GM12878 (cell line): ENCODE measurements around the gene HAGHL. TPM values are rescaled to one million over a fixed set of nuclear protein-coding genes. Genes with fewer than 3 reads are reported as not detected.

Source experiments
- ATAC-seq: fragments of 200-7000 bp; cut with Tn5 transposase; 3 replicates; pipeline ENCODE4 v1.9.1; 2020; ENCODE audit warnings: mild to moderate bottlenecking, moderate library complexity
- BruUV-seq: library from RNA; stranded (reverse); fragments of 400-500 nt; replicated peaks from 2 replicates; lab custom pipeline; 2021; lab: Mats Ljungman, UMichigan
- CTCF ChIA-PET: fragments of 300-600 bp; sonication (Branson Sonifier 250); formaldehyde crosslinking; extraction: SDS; loops from one replicate; lab custom pipeline; 2021; ENCODE audit warnings: inconsistent platforms; lab: Yijun Ruan, JAX
- POLR2A ChIA-PET: fragments of 350-600 bp; formaldehyde crosslinking; extraction: SDS; loops from one replicate; lab custom pipeline; 2021; ENCODE audit warnings: inconsistent platforms; lab: Charles Lee
- RAD21 ChIA-PET: fragments of 300-600 bp; sonication (Branson Sonifier 250); formaldehyde crosslinking; loops from one replicate; lab custom pipeline; 2023; ENCODE audit warnings: antibody characterized with exemption; ENCODE audit not compliant: unreplicated experiment; lab: Charles Lee
- SMC1A ChIA-PET: fragments of 300-600 bp; sonication (Branson Sonifier 250); formaldehyde crosslinking; loops from one replicate; lab custom pipeline; 2023; ENCODE audit not compliant: unreplicated experiment, uncharacterized antibody; lab: Charles Lee
- DNase-seq: peaks from one replicate; pipeline ENCODE4 v3.0.0-alpha.2; 2011; ENCODE audit warnings: low read depth, low spot score
- FAIRE-seq: peaks from 3 replicates; lab custom pipeline; 2011; peaks lifted over from hg19 to GRCh38; lab: Jason Lieb, UNC
- H2AFZ ChIP-seq: 2 replicates; pipeline ENCODE4 v1.6.0; 2011; ENCODE audit warnings: low read depth, low read length, control low read depth; ENCODE audit not compliant: control insufficient read depth
- H3K27ac ChIP-seq: 2 replicates; pipeline ENCODE4 v1.5.1; 2011; ENCODE audit warnings: control low read depth; ENCODE audit not compliant: control insufficient read depth, insufficient read depth
- H3K27me3 ChIP-seq, 2 experiments: replicated peaks in 1 of 2; 2 replicates each; pipeline versions ENCODE4 v1.6.0 to v1.6.1; 2011; ENCODE audit warnings: low read length in 1 of 2; ENCODE audit not compliant: control insufficient read depth in 2 of 2, insufficient read depth in 2 of 2
- H3K36me3 ChIP-seq, 2 experiments: 2 replicates each; pipeline ENCODE4 v1.5.1; 2011; ENCODE audit warnings: low read length in 1 of 2; ENCODE audit not compliant: control insufficient read depth in 2 of 2, insufficient read depth in 2 of 2
- H3K4me1 ChIP-seq: 2 replicates; pipeline ENCODE4 v1.6.1; 2011; ENCODE audit warnings: mild to moderate bottlenecking, low read length, moderate library complexity, mixed read lengths; ENCODE audit not compliant: control insufficient read depth, insufficient read depth
- H3K4me2 ChIP-seq: 2 replicates; pipeline ENCODE4 v1.6.0; 2011; ENCODE audit warnings: control low read depth; ENCODE audit not compliant: control insufficient read depth, insufficient read depth
- H3K4me3 ChIP-seq: fragments of 200-600 bp; sonication (generic); 2 replicates; pipeline ENCODE4 v1.5.1; 2016
- H3K79me2 ChIP-seq: 2 replicates; pipeline ENCODE4 v1.6.0; 2011; ENCODE audit warnings: low read length; ENCODE audit not compliant: control insufficient read depth, insufficient read depth
- H3K9ac ChIP-seq: 2 replicates; pipeline ENCODE4 v1.8.0; 2011; ENCODE audit warnings: low read length, control low read depth, mixed read lengths; ENCODE audit not compliant: control insufficient read depth, insufficient read depth
- H3K9me3 ChIP-seq: replicated peaks from 3 replicates; pipeline ENCODE4 v1.5.1; 2011; ENCODE audit warnings: mild to moderate bottlenecking, low read length; ENCODE audit not compliant: control insufficient read depth, insufficient read depth
- H4K20me1 ChIP-seq: 2 replicates; pipeline ENCODE4 v1.6.0; 2011; ENCODE audit not compliant: control insufficient read depth, insufficient read depth
- BRCA1 ChIP-seq: IDR thresholded peaks from 2 replicates; pipeline ENCODE4 v1.6.1; 2011; ENCODE audit warnings: low read depth, low read length, improper control_type of control experiment
- CHD4 ChIP-seq: fragments of 200-600 bp; sonication (generic); IDR thresholded peaks from 2 replicates; pipeline ENCODE4 v1.6.1; 2016; ENCODE audit warnings: mild to moderate bottlenecking
- CTCF ChIP-seq, 3 experiments: IDR thresholded peaks in 2 of 3; conservative IDR thresholded peaks in 1 of 3; 2 replicates each; pipeline ENCODE4 v1.5.1; 2011; ENCODE audit warnings: low read depth in 3 of 3, low read length in 3 of 3, mild to moderate bottlenecking in 3 of 3, control low read depth in 2 of 3, moderate library complexity in 2 of 3, inconsistent platforms in 1 of 3, mixed read lengths in 1 of 3; ENCODE audit not compliant: control insufficient read depth in 2 of 3, insufficient read depth in 1 of 3; ENCODE audit errors: extremely low read depth in 1 of 3
- WGBS: methylation state at CpG from one replicate; pipeline ENCODE4 v1.1.6; 2016; ENCODE audit warnings: low lambda C conversion rate; ENCODE audit not compliant: insufficient replicate concordance, insufficient coverage; ENCODE audit errors: missing lambda C conversion rate; 5-methylcytosine and 5-hydroxymethylcytosine counted together
- in situ Hi-C: fragments of 300-500 bp; cut with MboI; formaldehyde crosslinking; loops from 9 replicates; pipeline ENCODE4 v1.14.3; 2018; ENCODE audit warnings: mixed read lengths
- intact Hi-C: fragments of 100-400 bp; cut with micrococcal nuclease; formaldehyde crosslinking; loops from one replicate; pipeline ENCODE4 v1.14.2; 2022; ENCODE audit not compliant: unreplicated experiment
- polyA plus RNA-seq, 11 experiments: library from polyadenylated mRNA; depleted of rRNA in 4 of 11; unstranded in 6 of 11; stranded (reverse) in 5 of 11; fragments of >200 nt; fragmentation: Nextera tagmentation in 4 of 11; fragmentation: Illumina TruSeq in 1 of 11; extraction: Ambion mirVana in 4 of 11; extraction: Trizol in 1 of 11; gene quantifications; 1 replicate in 1 of 11; 2 replicates in 10 of 11; pipeline versions ENCODE4 v1.2.1 to v1.2.3, GENCODE V29; 2011 to 2016; ENCODE audit warnings: inconsistent platforms in 2 of 11, missing spikeins in 2 of 11, low read depth in 1 of 11
- total RNA-seq, 4 experiments: library from RNA; depleted of rRNA in 3 of 4; stranded (reverse); fragments of >200 nt in 3 of 4; fragmentation: Illumina TruSeq in 1 of 4; extraction: Trizol in 1 of 4; gene quantifications; 2 replicates each; pipeline versions ENCODE4 v1.2.1 to v1.2.3, GENCODE V29; 2013 to 2021
- TF ChIP-seq, protein P1 (sequence below): IDR thresholded peaks from 2 replicates; pipeline ENCODE4 v1.6.1; 2012; ENCODE audit warnings: mild to moderate bottlenecking, low read depth, low read length

Gene HAGHL
- total and polyA plus RNA-seq, 10 of the 15 experiments (the other 5 are each of a cell fraction or from before 2014, with no cell fraction given): 0.23 to 44.6 (median 16.4) TPM

DNA sequence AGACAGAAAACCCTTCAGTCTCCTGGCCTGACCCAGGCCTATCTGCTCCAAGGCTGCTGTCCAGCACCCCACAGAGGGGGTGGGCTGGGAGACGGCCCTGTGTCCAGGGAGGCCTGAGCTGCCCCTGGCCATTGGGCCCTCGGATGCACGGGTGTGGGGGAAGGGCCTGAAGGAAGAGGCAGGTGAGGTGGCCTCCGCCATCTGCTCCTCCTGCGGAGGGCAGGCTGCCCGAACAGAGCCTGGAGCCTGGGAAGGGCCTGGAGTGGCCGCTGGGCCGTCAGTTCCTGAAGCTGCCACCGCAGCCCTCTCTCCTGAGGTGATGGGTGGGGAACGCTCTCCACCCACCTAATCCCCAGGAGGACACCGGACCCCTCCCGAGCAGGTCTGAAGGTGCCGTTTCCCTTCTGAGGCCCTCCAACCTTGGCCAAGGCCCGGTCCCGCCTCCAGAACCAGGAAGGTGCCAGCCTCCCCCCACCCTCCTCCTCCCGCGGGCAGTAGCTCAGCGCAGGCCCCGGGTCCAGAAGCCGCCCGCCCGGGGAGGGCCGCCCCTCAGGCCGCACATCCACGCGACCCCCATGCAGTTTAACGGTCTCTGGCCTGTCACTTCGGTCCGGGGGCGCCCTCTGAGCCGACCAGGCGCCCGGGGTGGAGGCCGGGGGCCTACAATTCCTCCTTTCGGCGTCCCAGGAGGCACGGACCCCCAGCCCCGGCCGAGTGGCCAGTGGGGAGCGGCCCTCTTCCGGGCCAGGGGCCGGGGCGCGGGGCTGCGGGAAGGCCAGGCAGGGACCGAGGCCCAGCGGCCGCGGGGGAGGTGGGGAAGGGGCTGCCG lies 22.1 kb upstream of the HAGHL start:
- intact Hi-C loops (no loop called here), in situ Hi-C loops (no loop called here)
- FAIRE-seq (no peak), ATAC-seq (no peak), DNase-seq (no peak)
- peaks cover 0 to 11% of the 10 kb centered on the region in 2 experiments; a peak in 2 of 4 replicates for H3K27me3 ChIP-seq
- ChIA-PET POLR2A (no interaction called here), SMC1A (interaction anchor here (0.6 kb wide), 1 partner anchor 80 kb away, joined by 3 read pairs; no protein-coding TSS in a partner anchor), CTCF (no interaction called here), RAD21 (no interaction called here)
- TF ChIP-seq, protein P1, sequence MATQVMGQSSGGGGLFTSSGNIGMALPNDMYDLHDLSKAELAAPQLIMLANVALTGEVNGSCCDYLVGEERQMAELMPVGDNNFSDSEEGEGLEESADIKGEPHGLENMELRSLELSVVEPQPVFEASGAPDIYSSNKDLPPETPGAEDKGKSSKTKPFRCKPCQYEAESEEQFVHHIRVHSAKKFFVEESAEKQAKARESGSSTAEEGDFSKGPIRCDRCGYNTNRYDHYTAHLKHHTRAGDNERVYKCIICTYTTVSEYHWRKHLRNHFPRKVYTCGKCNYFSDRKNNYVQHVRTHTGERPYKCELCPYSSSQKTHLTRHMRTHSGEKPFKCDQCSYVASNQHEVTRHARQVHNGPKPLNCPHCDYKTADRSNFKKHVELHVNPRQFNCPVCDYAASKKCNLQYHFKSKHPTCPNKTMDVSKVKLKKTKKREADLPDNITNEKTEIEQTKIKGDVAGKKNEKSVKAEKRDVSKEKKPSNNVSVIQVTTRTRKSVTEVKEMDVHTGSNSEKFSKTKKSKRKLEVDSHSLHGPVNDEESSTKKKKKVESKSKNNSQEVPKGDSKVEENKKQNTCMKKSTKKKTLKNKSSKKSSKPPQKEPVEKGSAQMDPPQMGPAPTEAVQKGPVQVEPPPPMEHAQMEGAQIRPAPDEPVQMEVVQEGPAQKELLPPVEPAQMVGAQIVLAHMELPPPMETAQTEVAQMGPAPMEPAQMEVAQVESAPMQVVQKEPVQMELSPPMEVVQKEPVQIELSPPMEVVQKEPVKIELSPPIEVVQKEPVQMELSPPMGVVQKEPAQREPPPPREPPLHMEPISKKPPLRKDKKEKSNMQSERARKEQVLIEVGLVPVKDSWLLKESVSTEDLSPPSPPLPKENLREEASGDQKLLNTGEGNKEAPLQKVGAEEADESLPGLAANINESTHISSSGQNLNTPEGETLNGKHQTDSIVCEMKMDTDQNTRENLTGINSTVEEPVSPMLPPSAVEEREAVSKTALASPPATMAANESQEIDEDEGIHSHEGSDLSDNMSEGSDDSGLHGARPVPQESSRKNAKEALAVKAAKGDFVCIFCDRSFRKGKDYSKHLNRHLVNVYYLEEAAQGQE: 0 out of 2 replicates have a peak, but pooled peaks have one; percentile 19
- TF ChIP-seq CHD4: no peak
- no peak for TF ChIP-seq BRCA1
- no peak for TF ChIP-seq CTCF (IDR thresholded peaks at IDR 0.05 in 2 of 3, conservative IDR thresholded peaks at IDR 0.05 in 1 of 3; ENCODE audit: control insufficient read depth in 2 of 3, extremely low read depth in 1 of 3, insufficient read depth in 1 of 3, low read depth in 3 of 3, low read length in 3 of 3)
- no peaks in the 10 kb centered on the region for H3K79me2 ChIP-seq
- no TSS peak for BruUV-seq
- H4K20me1 ChIP-seq: no peaks in the 10 kb centered on the region
- no peaks in the 10 kb centered on the region for H3K9me3 ChIP-seq
- H3K9ac ChIP-seq: no peak overlapping the region
- no peak overlapping the region for H3K4me3 ChIP-seq
- no peaks in the 10 kb centered on the region for H3K4me1 ChIP-seq
- H2AFZ ChIP-seq: no peak overlapping the region
- H3K27ac ChIP-seq: no peak overlapping the region
- H3K36me3 ChIP-seq: no peaks in the 10 kb centered on the region
- WGBS: 43% methylated on average over 33 of the region's 50 CpGs
- H3K4me2 ChIP-seq: no peak overlapping the region
